Neural cell (in vitro differentiated cells): ENCODE results near the gene TLCD2.

Experiments
- CTCF ChIP-seq: fragments of 450-650 bp; IDR thresholded peaks from 2 replicates; pipeline ENCODE4 v1.5.1; 2014; ENCODE audit warnings: antibody characterized with exemption, mild to moderate bottlenecking, moderate library complexity; ENCODE audit not compliant: poor library complexity, severe bottlenecking
- EZH2 ChIP-seq: fragments of 200-600, 300-800 bp; shearing (Covaris generic), sonication (generic); IDR thresholded peaks from 2 replicates; pipeline ENCODE4 v1.6.1; 2014; ENCODE audit warnings: antibody characterized with exemption, low read length, borderline replicate concordance, mild to moderate bottlenecking; ENCODE audit not compliant: insufficient read depth, poor library complexity, severe bottlenecking
- POLR2AphosphoS5 ChIP-seq: IDR thresholded peaks from 2 replicates; pipeline ENCODE4 v1.6.1; 2012
- SMC3 ChIP-seq: fragments of 450-650 bp; conservative IDR thresholded peaks from 2 replicates; pipeline ENCODE4 v1.6.1; 2014; ENCODE audit warnings: antibody characterized with exemption, mild to moderate bottlenecking, moderate library complexity; ENCODE audit not compliant: poor library complexity
- TAF1 ChIP-seq: IDR thresholded peaks from 2 replicates; pipeline ENCODE4 v1.6.1; 2012; ENCODE audit warnings: low read depth

DNA sequence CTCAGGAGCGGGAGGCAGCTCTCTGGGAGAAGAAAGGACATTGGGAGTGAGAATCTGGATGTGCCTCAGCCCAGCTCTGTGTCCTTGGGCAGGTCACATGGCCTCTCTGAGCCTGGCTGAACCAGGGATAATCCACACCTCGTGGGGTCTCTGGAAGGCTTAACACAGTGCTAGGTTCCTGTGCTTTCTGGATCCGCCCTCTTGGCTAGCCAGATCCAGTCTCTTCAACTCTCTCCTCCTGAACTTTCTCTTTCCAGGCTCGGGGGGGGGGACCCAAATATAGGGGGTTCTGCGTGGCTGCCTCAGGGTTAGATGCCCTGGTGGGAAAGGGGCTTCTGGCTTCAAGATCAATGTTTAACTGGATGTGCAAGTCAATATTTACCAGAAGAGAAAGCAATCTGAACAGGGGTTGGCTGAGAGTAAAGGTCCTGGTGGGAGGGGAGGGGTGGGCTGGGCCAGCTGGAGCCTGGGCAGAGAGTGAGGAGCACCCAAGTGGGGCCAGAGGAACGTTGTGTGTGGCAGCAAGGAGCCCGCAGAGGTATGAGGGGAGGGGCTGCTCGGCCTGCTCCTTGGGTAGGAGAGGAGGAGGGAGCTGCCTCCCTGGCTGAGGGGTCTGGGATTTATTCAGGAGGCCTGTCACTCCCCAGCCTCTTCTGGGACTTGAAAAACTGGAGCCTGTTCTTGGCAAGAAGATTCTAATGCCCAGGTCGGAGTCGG lies 32.4 kb upstream of the TLCD2 start, which contains the start of gene SERPINF2:
- TF ChIP-seq CTCF: no peak
- TF ChIP-seq POLR2AphosphoS5: no peak
- no peak for TF ChIP-seq EZH2
- TF ChIP-seq TAF1: no peak
- TF ChIP-seq SMC3: no peak
